WTC11 (cell line): Measurements from ENCODE around the gene MEGF11.

Experiments
- FOXK1 ChIP-seq: sonication (generic); formaldehyde crosslinking; IDR thresholded peaks from 2 replicates; pipeline ENCODE4 v1.8.0; 2022; ENCODE audit warnings: mild to moderate bottlenecking, moderate library complexity, missing genetic modification reagents
- TF ChIP-seq, protein P1 (sequence below): sonication (generic); formaldehyde crosslinking; IDR thresholded peaks from 2 replicates; pipeline ENCODE4 v1.8.1; 2022; ENCODE audit warnings: missing genetic modification reagents, borderline replicate concordance
- TF ChIP-seq, protein P2 (sequence below): fragments of 200-600 bp; IDR thresholded peaks from 2 replicates; pipeline ENCODE4 v1.8.0; 2022; ENCODE audit warnings: antibody characterized with exemption
- TF ChIP-seq, protein P3 (sequence below): sonication (generic); formaldehyde crosslinking; IDR thresholded peaks from 2 replicates; pipeline ENCODE4 v1.8.1; 2023; ENCODE audit warnings: mild to moderate bottlenecking, missing genetic modification reagents
- TF ChIP-seq, protein P4 (sequence below): sonication (generic); formaldehyde crosslinking; IDR thresholded peaks from 2 replicates; pipeline ENCODE4 v1.8.1; 2023; ENCODE audit warnings: mild to moderate bottlenecking, missing genetic modification reagents
- TF ChIP-seq, protein P5 (sequence below): sonication (generic); formaldehyde crosslinking; IDR thresholded peaks from 2 replicates; pipeline ENCODE4 v1.8.1; 2022; ENCODE audit warnings: low read depth, missing genetic modification reagents, borderline replicate concordance

DNA sequence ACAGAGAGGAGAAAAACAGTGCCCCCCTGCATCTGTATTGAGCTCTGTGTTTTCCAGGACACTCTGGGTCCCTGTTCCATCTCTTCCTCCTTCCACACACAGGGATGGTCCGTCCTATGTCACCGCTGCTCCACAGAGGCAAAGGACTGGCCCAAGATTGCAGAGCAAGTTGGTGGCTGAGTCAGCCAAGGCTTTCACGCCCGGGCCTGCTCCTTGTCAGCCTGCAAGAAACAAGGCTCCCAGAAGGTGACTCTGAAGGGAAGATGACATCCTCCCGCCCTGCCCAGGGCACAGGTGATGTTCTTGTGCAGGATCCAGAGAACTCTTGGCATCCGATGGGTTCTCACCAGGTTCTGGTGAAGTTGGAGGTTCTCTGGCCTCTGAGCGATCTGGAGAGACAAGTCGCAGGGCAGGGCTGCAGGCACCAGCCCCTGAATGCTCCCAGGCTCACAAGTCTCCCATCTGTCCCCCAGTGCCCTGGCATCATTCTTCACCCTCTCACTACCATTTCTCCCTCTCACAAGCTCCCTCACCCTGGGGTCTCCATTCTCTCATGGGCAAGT lies 138.6 kb downstream of the MEGF11 start:
- TF ChIP-seq, protein P1, sequence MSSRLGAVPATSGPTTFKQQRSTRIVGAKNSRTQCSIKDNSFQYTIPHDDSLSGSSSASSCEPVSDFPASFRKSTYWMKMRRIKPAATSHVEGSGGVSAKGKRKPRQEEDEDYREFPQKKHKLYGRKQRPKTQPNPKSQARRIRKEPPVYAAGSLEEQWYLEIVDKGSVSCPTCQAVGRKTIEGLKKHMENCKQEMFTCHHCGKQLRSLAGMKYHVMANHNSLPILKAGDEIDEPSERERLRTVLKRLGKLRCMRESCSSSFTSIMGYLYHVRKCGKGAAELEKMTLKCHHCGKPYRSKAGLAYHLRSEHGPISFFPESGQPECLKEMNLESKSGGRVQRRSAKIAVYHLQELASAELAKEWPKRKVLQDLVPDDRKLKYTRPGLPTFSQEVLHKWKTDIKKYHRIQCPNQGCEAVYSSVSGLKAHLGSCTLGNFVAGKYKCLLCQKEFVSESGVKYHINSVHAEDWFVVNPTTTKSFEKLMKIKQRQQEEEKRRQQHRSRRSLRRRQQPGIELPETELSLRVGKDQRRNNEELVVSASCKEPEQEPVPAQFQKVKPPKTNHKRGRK: no peak
- TF ChIP-seq, protein P2, sequence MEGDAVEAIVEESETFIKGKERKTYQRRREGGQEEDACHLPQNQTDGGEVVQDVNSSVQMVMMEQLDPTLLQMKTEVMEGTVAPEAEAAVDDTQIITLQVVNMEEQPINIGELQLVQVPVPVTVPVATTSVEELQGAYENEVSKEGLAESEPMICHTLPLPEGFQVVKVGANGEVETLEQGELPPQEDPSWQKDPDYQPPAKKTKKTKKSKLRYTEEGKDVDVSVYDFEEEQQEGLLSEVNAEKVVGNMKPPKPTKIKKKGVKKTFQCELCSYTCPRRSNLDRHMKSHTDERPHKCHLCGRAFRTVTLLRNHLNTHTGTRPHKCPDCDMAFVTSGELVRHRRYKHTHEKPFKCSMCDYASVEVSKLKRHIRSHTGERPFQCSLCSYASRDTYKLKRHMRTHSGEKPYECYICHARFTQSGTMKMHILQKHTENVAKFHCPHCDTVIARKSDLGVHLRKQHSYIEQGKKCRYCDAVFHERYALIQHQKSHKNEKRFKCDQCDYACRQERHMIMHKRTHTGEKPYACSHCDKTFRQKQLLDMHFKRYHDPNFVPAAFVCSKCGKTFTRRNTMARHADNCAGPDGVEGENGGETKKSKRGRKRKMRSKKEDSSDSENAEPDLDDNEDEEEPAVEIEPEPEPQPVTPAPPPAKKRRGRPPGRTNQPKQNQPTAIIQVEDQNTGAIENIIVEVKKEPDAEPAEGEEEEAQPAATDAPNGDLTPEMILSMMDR: no peak
- TF ChIP-seq, protein P3, sequence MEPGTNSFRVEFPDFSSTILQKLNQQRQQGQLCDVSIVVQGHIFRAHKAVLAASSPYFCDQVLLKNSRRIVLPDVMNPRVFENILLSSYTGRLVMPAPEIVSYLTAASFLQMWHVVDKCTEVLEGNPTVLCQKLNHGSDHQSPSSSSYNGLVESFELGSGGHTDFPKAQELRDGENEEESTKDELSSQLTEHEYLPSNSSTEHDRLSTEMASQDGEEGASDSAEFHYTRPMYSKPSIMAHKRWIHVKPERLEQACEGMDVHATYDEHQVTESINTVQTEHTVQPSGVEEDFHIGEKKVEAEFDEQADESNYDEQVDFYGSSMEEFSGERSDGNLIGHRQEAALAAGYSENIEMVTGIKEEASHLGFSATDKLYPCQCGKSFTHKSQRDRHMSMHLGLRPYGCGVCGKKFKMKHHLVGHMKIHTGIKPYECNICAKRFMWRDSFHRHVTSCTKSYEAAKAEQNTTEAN: no peak
- TF ChIP-seq, protein P4, sequence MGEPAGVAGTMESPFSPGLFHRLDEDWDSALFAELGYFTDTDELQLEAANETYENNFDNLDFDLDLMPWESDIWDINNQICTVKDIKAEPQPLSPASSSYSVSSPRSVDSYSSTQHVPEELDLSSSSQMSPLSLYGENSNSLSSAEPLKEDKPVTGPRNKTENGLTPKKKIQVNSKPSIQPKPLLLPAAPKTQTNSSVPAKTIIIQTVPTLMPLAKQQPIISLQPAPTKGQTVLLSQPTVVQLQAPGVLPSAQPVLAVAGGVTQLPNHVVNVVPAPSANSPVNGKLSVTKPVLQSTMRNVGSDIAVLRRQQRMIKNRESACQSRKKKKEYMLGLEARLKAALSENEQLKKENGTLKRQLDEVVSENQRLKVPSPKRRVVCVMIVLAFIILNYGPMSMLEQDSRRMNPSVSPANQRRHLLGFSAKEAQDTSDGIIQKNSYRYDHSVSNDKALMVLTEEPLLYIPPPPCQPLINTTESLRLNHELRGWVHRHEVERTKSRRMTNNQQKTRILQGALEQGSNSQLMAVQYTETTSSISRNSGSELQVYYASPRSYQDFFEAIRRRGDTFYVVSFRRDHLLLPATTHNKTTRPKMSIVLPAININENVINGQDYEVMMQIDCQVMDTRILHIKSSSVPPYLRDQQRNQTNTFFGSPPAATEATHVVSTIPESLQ (CRISPR knock-in tag): no peak
- TF ChIP-seq FOXK1 (CRISPR knock-in tag): no peak
- TF ChIP-seq, protein P5, sequence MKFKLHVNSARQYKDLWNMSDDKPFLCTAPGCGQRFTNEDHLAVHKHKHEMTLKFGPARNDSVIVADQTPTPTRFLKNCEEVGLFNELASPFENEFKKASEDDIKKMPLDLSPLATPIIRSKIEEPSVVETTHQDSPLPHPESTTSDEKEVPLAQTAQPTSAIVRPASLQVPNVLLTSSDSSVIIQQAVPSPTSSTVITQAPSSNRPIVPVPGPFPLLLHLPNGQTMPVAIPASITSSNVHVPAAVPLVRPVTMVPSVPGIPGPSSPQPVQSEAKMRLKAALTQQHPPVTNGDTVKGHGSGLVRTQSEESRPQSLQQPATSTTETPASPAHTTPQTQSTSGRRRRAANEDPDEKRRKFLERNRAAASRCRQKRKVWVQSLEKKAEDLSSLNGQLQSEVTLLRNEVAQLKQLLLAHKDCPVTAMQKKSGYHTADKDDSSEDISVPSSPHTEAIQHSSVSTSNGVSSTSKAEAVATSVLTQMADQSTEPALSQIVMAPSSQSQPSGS: no peak
